Esophagus squamous epithelium (tissue), 5 donors: Measurements from ENCODE around the gene GSTO2. TPM values are rescaled to one million over a fixed set of nuclear protein-coding genes. Genes with fewer than 3 reads are reported as not detected.

Experiments
- DNase-seq: peaks from one replicate; lab custom pipeline; 2025; lab: John Stamatoyannopoulos, UW
- H3K27ac ChIP-seq, 4 donors: fragments of 200-600 bp; sonication (generic); one replicate each; pipeline ENCODE4 v1.5.1; 2016 to 2019; ENCODE audit warnings: mild to moderate bottlenecking in 1 of 4
- H3K27me3 ChIP-seq, 4 donors: fragments of 200-600 bp; sonication (generic); 1 replicate in 3 of 4; 2 replicates in 1 of 4; pipeline versions ENCODE4 v1.5.1 to v1.6.0; 2017 to 2021; ENCODE audit warnings: antibody characterized with exemption in 1 of 4
- H3K36me3 ChIP-seq, 3 donors: fragments of 200-600 bp; sonication (generic); one replicate each; pipeline ENCODE4 v1.5.1; 2016 to 2019
- H3K4me1 ChIP-seq, 3 donors: fragments of 200-600 bp; sonication (generic); one replicate each; pipeline ENCODE4 v1.5.1; 2017 to 2019
- H3K4me3 ChIP-seq, 4 donors: fragments of 200-600 bp; sonication (generic); 1 replicate in 3 of 4; 2 replicates in 1 of 4; pipeline ENCODE4 v1.5.1; 2016 to 2019; ENCODE audit warnings: mild to moderate bottlenecking in 2 of 4, moderate library complexity in 1 of 4
- H3K9me3 ChIP-seq, 3 donors: fragments of 200-600 bp; sonication (generic); one replicate each; pipeline ENCODE4 v1.5.1; 2016 to 2019
- CTCF ChIP-seq, 6 experiments: fragments of 450-650 bp in 4 of 6; fragments of 200-600 bp in 2 of 6; sonication (generic) in 2 of 6; IDR thresholded peaks; one replicate each; pipeline ENCODE4 v1.5.1; 2016 to 2019; ENCODE audit warnings: antibody characterized with exemption in 6 of 6, mild to moderate bottlenecking in 4 of 6, moderate library complexity in 4 of 6
- POLR2A ChIP-seq, 4 donors: fragments of 450-650 bp; IDR thresholded peaks; one replicate each; pipeline ENCODE4 v1.6.1; 2017; ENCODE audit warnings: antibody characterized with exemption in 4 of 4, mild to moderate bottlenecking in 4 of 4, moderate library complexity in 3 of 4
- WGBS, 2 donors: methylation state at CpG; one replicate each; pipeline ENCODE4 v1.1.5; 2018; 5-methylcytosine and 5-hydroxymethylcytosine counted together
- intact Hi-C: fragments of 100-400 bp; cut with DNase I; formaldehyde crosslinking; loops from one replicate; pipeline ENCODE4 v1.15.0; 2022
- total RNA-seq, 4 donors: library from RNA; depleted of rRNA; stranded (reverse); fragments of >200 nt; gene quantifications; one replicate each; pipeline ENCODE4 v1.1.0, GENCODE V29; 2016
- donor health status: DM: yes; HTN: yes; CAD: no.

GSTO2 gene
- total RNA-seq, 4 donors from 2014 or later, result 6.1 to 20.6 (median 13.8) TPM

- Histone ChIP-seq H3K27me3 (no peaks in the 10 kb centered on the region), H3K9me3 (no peaks in the 10 kb centered on the region), H3K27ac (peak overlapping the region; percentile 84 to 99 (median 96)), H3K4me3 (peak overlapping the region in 1 of 4 donors; percentile 29), H3K4me1 (peaks cover 97 to 100% (median 98%) of the 10 kb centered on the region in 3 donors), H3K36me3 (peaks cover 0 to 25% (median 0%) of the 10 kb centered on the region in 3 donors)
- 29 to 31% methylated on average over 7 to 8 of the region's 8 CpGs for WGBS, 2 donors
- TF ChIP-seq POLR2A (IDR thresholded peaks at IDR 0.05), result no peak
- no peak for TF ChIP-seq CTCF (IDR thresholded peaks at IDR 0.05)
- intact Hi-C loops, result no loop called here
- no peak for DNase-seq
These were observed 52.9 kb downstream of the GSTO2 start for GRCh38 chr10:104321725-104322415.

- peak overlapping the region in 1 of 4 donors; percentile 29 for H3K4me3 ChIP-seq
- H3K4me1 ChIP-seq, result peaks cover 97 to 100% (median 98%) of the 10 kb centered on the region in 3 donors
- no peaks in the 10 kb centered on the region for H3K27me3 ChIP-seq
- DNase-seq, result no peak
- no peaks in the 10 kb centered on the region for H3K9me3 ChIP-seq
- H3K36me3 ChIP-seq, result peaks cover 0 to 25% (median 0%) of the 10 kb centered on the region in 3 donors
- TF ChIP-seq CTCF (IDR thresholded peaks at IDR 0.05), result no peak
- TF ChIP-seq POLR2A (IDR thresholded peaks at IDR 0.05), result peak in 1 of 4 donors; percentile 17
- intact Hi-C loops, result no loop called here
- H3K27ac ChIP-seq, result peak overlapping the region; percentile 84 to 99 (median 96)
- 20 to 33% methylated on average over 3 to 7 of the region's 7 CpGs for WGBS, 2 donors
These were observed 53.4 kb downstream of the GSTO2 start for GRCh38 chr10:104322416-104322782.

- H3K4me3 ChIP-seq, result no peak overlapping the region
- no peak for DNase-seq
- WGBS, 2 donors, result 46 to 72% methylated on average over 1 of the region's 1 CpG
- no peaks in the 10 kb centered on the region for H3K9me3 ChIP-seq
- H3K27ac ChIP-seq, result peak overlapping the region; percentile 84 to 99 (median 96)
- no peaks in the 10 kb centered on the region for H3K27me3 ChIP-seq
- TF ChIP-seq CTCF (IDR thresholded peaks at IDR 0.05), result no peak
- no peak for TF ChIP-seq POLR2A (IDR thresholded peaks at IDR 0.05)
- H3K36me3 ChIP-seq, result peaks cover 0 to 25% (median 0%) of the 10 kb centered on the region in 3 donors
- intact Hi-C loops, result no loop called here
- peaks cover 97 to 100% (median 98%) of the 10 kb centered on the region in 3 donors for H3K4me1 ChIP-seq
These were observed 54.1 kb downstream of the GSTO2 start for GRCh38 chr10:104323085-104323484.

GRCh38 chr10:104323760-104324201, 54.8 kb downstream of the GSTO2 start:
- TF ChIP-seq CTCF (IDR thresholded peaks at IDR 0.05) (no peak), POLR2A (IDR thresholded peaks at IDR 0.05) (no peak)
- H3K27ac ChIP-seq, result peak overlapping the region; percentile 84 to 99 (median 96)
- no peak overlapping the region for H3K4me3 ChIP-seq
- intact Hi-C loops, result no loop called here
- no peaks in the 10 kb centered on the region for H3K9me3 ChIP-seq
- no peaks in the 10 kb centered on the region for H3K27me3 ChIP-seq
- no peak for DNase-seq
- H3K36me3 ChIP-seq, result peaks cover 0 to 25% (median 0%) of the 10 kb centered on the region in 3 donors
- 81 to 100% methylated on average over 1 to 4 of the region's 4 CpGs for WGBS, 2 donors
- peaks cover 97 to 100% (median 98%) of the 10 kb centered on the region in 3 donors for H3K4me1 ChIP-seq

GRCh38 chr10:104324221-104324686, 55.3 kb downstream of the GSTO2 start:
- no peak for TF ChIP-seq POLR2A (IDR thresholded peaks at IDR 0.05)
- TF ChIP-seq CTCF (IDR thresholded peaks at IDR 0.05), result no peak
- Histone ChIP-seq H3K4me3 (no peak overlapping the region), H3K4me1 (peaks cover 97 to 100% (median 98%) of the 10 kb centered on the region in 3 donors), H3K36me3 (peaks cover 0 to 25% (median 0%) of the 10 kb centered on the region in 3 donors), H3K9me3 (no peaks in the 10 kb centered on the region), H3K27me3 (no peaks in the 10 kb centered on the region), H3K27ac (peak overlapping the region; percentile 84 to 99 (median 96))
- DNase-seq, result no peak
- 76 to 78% methylated on average over 8 to 9 of the region's 9 CpGs for WGBS, 2 donors
- intact Hi-C loops, result no loop called here
